Endometrial microvascular endothelial cells (primary cell): Measurements from ENCODE around the gene TMC4. TPM values are rescaled to one million over a fixed set of nuclear protein-coding genes. Genes with fewer than 3 reads are reported as not detected.
"Not testable (repeated sequence)": the region's sequence is repeated elsewhere in the genome, so short reads cannot be mapped to it uniquely, and the experiment has no call there.

Source experiments
- in situ Hi-C: cut with HindIII; loops from 2 replicates; pipeline ENCODE4 v1.10.0; 2017; ENCODE audit warnings: low sequenced_read_pairs, low pct_unique_long_range_greater_than_20kb; ENCODE audit errors: inconsistent ontology term
- total RNA-seq: library from RNA; depleted of rRNA; stranded (reverse); fragments of >200 nt; gene quantifications from one replicate; pipeline ENCODE4 v1.2.3, GENCODE V29; 2015; ENCODE audit errors: inconsistent ontology term

The TMC4 gene
- total RNA-seq, 1 donor from 2014 or later = not detected

GRCh38 chr19:54186351-54186750 is 13.4 kb upstream of the TMC4 start:
- in situ Hi-C loops = no loop called here

GRCh38 chr19:54183431-54183830 is 10.5 kb upstream of the TMC4 start:
- in situ Hi-C loops = no loop called here

- in situ Hi-C loops = not testable (repeated sequence)
These were observed 8.9 kb upstream of the TMC4 start for GRCh38 chr19:54181894-54182293.

- in situ Hi-C loops = no loop called here
These were observed 7.7 kb upstream of the TMC4 start for GRCh38 chr19:54180691-54181091.

GRCh38 chr19:54179921-54180461 is 7.0 kb upstream of the TMC4 start:
- in situ Hi-C loops = no loop called here

GRCh38 chr19:54179262-54179852 is 6.4 kb upstream of the TMC4 start:
- in situ Hi-C loops = no loop called here

- in situ Hi-C loops = no loop called here
These were observed 5.8 kb upstream of the TMC4 start for GRCh38 chr19:54178581-54179261.

- in situ Hi-C loops = no loop called here
These were observed 1.2 kb upstream of the TMC4 start for GRCh38 chr19:54173951-54174834.

GRCh38 chr19:54173359-54173699 is 369 bp upstream of the TMC4 start:
- in situ Hi-C loops = no loop called here

GRCh38 chr19:54171736-54172431 is 1.1 kb downstream of the TMC4 start:
- in situ Hi-C loops = not testable (repeated sequence)

GRCh38 chr19:54169149-54169740 is 3.7 kb downstream of the TMC4 start:
- in situ Hi-C loops = no loop called here

GRCh38 chr19:54168174-54168917 is 4.6 kb downstream of the TMC4 start:
- in situ Hi-C loops = no loop called here

GRCh38 chr19:54165222-54165621 is 7.7 kb downstream of the TMC4 start:
- in situ Hi-C loops = no loop called here

- in situ Hi-C loops = no loop called here
These were observed 8.4 kb downstream of the TMC4 start for GRCh38 chr19:54164369-54165068.

GRCh38 chr19:54162884-54163283 is 10.1 kb downstream of the TMC4 start:
- in situ Hi-C loops = no loop called here

GRCh38 chr19:54162241-54162805 is 10.6 kb downstream of the TMC4 start:
- in situ Hi-C loops = no loop called here

- in situ Hi-C loops = no loop called here
These were observed 12.1 kb downstream of the TMC4 start for GRCh38 chr19:54160854-54161253.
